IPS-NIHi11 (cell line): ENCODE measurements around the gene CPEB3.
"Not testable (repeated sequence)": the region's sequence is repeated elsewhere in the genome, so short reads cannot be mapped to it uniquely, and the experiment has no call there.

ENCODE experiments used
- DNase-seq: peaks from one replicate; pipeline ENCODE4 v3.0.0; 2012; ENCODE audit warnings: mixed read lengths, low spot score

The CPEB3 gene

GRCh38 chr10:92267343-92267742 lies 23.5 kb downstream of the CPEB3 start:
- DNase-seq: no peak

DNA sequence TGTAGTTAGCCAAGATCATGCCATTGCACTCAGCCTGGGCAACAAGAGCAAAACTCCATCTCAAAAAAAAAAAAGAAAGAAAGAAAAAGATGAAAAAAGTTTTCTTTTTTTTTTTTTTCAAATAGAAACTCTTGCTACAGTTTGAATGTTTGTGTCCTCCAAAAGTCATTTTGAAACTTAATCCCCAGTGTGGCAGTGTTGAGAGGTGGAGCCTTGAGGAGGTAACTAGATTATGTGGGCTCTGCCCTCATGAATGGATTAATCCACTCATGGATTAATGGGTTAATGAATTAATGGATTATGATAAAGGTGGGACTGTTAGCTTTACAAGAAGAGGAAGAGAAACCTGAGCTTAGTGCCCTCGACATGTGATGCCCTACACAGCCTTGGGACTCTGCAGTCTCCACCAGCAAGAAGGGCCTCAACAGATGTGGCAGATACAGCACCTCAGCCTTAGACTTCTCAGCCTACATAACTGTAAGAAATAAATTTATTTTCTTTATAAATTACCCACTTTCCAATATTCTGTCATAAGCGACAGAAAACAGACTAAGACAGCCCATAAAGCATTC lies 25.1 kb downstream of the CPEB3 start:
- DNase-seq: no peak

GRCh38 chr10:92264249-92264648 lies 26.6 kb downstream of the CPEB3 start:
- DNase-seq: no peak

- DNase-seq: no peak
These were observed 27.5 kb downstream of the CPEB3 start for GRCh38 chr10:92263396-92263795.

- no peak for DNase-seq
These were observed 42.3 kb downstream of the CPEB3 start for GRCh38 chr10:92248566-92248965.

- DNase-seq: no peak
These were observed 46.1 kb downstream of the CPEB3 start for GRCh38 chr10:92244796-92245195.

GRCh38 chr10:92242910-92243671 lies 47.8 kb downstream of the CPEB3 start:
- DNase-seq: peak; percentile 75

DNA sequence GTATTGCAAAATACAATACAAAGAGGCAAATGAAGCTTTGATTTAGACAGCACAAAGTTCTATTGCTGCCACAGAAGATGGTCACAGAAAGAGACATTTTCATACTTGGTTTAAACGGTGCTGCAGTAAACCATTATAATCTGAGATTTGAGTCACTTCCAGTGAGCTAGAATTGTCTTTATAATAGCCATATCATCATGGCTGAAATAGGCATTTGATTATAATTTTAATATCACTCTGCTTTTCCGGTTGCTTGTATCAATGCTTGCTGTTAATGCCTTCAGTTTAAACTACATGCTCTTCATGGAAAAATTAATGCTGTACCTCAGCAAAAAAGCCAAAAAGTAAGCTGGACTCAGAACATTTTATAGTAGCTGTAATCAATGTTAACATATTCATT lies 48.5 kb downstream of the CPEB3 start:
- DNase-seq: no peak

GRCh38 chr10:92241501-92241900 lies 49.4 kb downstream of the CPEB3 start:
- DNase-seq: no peak

GRCh38 chr10:92241158-92241500 lies 49.7 kb downstream of the CPEB3 start:
- no peak for DNase-seq

- DNase-seq: peak; percentile 68
These were observed 50.4 kb downstream of the CPEB3 start for GRCh38 chr10:92240289-92241157.

- peak; percentile 72 for DNase-seq
These were observed 51.1 kb downstream of the CPEB3 start for GRCh38 chr10:92239600-92240288.

DNA sequence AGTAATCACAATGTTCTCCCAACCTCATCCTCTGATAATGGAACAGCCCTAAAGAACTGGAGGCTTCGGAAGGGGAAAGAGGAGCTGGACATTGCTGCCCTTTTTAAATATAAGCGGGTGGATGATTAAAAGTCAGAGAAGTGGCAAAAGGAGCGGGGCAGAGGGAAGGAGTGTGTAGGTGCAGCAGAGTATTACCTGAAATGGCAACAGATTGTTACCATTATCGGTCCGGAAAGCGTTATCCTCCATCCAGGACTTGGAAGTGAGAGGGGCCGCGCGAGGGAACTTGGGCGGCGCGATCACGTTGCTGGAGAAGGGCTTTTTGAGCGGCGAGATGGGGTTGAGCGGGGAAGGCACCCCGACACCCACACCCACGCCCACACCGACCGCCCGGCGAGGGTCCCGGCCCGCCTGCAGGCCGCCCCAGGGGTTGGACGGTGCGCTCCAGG lies 51.7 kb downstream of the CPEB3 start:
- DNase-seq: no peak

GRCh38 chr10:92238586-92239098 lies 52.2 kb downstream of the CPEB3 start:
- no peak for DNase-seq

- no peak for DNase-seq
These were observed 52.8 kb downstream of the CPEB3 start for GRCh38 chr10:92238054-92238585.

- DNase-seq: no peak
These were observed 59.7 kb downstream of the CPEB3 start for GRCh38 chr10:92231196-92231595.

- no peak for DNase-seq
These were observed 68.1 kb downstream of the CPEB3 start for GRCh38 chr10:92222603-92223262.

DNA sequence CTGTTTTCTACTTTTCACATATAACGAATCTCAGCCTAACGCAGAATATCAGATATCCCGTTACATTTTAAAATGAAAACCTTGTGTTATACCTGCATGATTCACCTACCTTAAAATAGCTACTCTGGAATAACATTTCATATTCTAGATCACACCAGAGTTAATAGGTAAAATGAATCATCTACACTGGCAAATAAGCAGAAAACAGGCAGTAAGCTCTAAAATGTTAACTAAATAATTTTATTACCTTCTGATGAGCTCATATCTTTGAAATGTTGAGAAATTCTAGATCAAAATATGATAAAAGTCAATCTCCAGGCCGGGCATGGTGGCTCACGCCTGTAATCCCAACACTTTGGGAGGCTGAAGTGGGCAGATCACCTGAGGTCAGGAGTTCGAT lies 71.3 kb downstream of the CPEB3 start:
- DNase-seq: no peak

GRCh38 chr10:92218569-92218968 lies 72.3 kb downstream of the CPEB3 start:
- DNase-seq: no peak

DNA sequence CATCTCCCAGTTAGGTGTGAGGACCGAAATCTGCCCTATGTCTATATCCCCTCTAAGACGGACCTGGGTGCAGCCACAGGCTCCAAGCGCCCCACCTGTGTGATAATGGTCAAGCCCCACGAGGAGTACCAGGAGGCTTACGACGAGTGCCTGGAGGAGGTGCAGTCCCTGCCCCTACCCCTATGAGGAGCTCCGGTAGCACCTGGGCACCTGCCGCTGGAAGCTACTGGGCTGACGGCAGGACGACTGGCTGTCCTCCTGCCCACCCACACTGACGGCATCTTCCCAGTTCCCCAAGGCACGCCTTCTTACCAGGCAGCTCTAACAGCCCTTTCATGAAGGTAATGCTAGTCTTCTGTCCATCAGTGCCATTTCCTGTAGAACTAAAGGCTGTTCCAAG lies 74.3 kb downstream of the CPEB3 start:
- peak; percentile 46 for DNase-seq

- DNase-seq: not testable (repeated sequence)
These were observed 75.7 kb downstream of the CPEB3 start for GRCh38 chr10:92215222-92215621.
